Keratinocyte (primary cell): Measurements from ENCODE around the gene DBR1. TPM values are rescaled to one million over a fixed set of nuclear protein-coding genes. Genes with fewer than 3 reads are reported as not detected.

Experiments
- DNase-seq: peaks from one replicate; pipeline ENCODE4 v3.0.0-alpha.2; 2011; ENCODE audit warnings: low read depth, missing footprints, low spot score
- FAIRE-seq: peaks from 2 replicates; lab custom pipeline; 2011; peaks lifted over from hg19 to GRCh38; lab: Jason Lieb, UNC
- H2AFZ ChIP-seq: 2 replicates; pipeline ENCODE4 v1.6.0; 2012; ENCODE audit warnings: low read length, control low read depth, inconsistent platforms; ENCODE audit not compliant: control insufficient read depth
- H3K27ac ChIP-seq: 2 replicates; pipeline ENCODE4 v1.5.1; 2011; ENCODE audit warnings: low read length; ENCODE audit not compliant: control insufficient read depth, insufficient read depth
- H3K27me3 ChIP-seq: 3 replicates; pipeline ENCODE4 v1.6.0; 2011; ENCODE audit warnings: low read length; ENCODE audit not compliant: control insufficient read depth, insufficient read depth; ENCODE audit errors: extremely low read depth
- H3K36me3 ChIP-seq, 2 experiments: 2 replicates in 1 of 2; 3 replicates in 1 of 2; pipeline ENCODE4 v1.5.1; 2011; ENCODE audit warnings: low read length in 2 of 2, mild to moderate bottlenecking in 1 of 2; ENCODE audit not compliant: control insufficient read depth in 2 of 2, insufficient read depth in 2 of 2; ENCODE audit errors: extremely low read depth in 1 of 2
- H3K4me1 ChIP-seq: 3 replicates; pipeline ENCODE4 v1.5.1; 2011; ENCODE audit warnings: low read length; ENCODE audit not compliant: control insufficient read depth, insufficient read depth; ENCODE audit errors: extremely low read depth
- H3K4me2 ChIP-seq: 3 replicates; pipeline ENCODE4 v1.6.0; 2011; ENCODE audit warnings: low read depth, low read length; ENCODE audit not compliant: control insufficient read depth, insufficient read depth; ENCODE audit errors: extremely low read depth
- H3K4me3 ChIP-seq, 3 experiments: fragments of 200-600 bp in 1 of 3; sonication (generic) in 1 of 3; 2 replicates in 2 of 3; 3 replicates in 1 of 3; pipeline ENCODE4 v1.5.1; 2011 to 2016; ENCODE audit warnings: low read length in 3 of 3, mild to moderate bottlenecking in 3 of 3, control low read depth in 2 of 3, inconsistent platforms in 1 of 3, low read depth in 1 of 3, mixed read lengths in 1 of 3, mixed run types in 1 of 3, moderate library complexity in 1 of 3; ENCODE audit not compliant: control insufficient read depth in 2 of 3, insufficient read depth in 2 of 3; ENCODE audit errors: extremely low read depth in 1 of 3
- H3K79me2 ChIP-seq: 2 replicates; pipeline ENCODE4 v1.6.0; 2012; ENCODE audit warnings: low read length; ENCODE audit not compliant: control insufficient read depth, insufficient read depth
- H3K9ac ChIP-seq: 3 replicates; pipeline ENCODE4 v1.6.0; 2011; ENCODE audit warnings: low read length; ENCODE audit not compliant: control insufficient read depth, insufficient read depth; ENCODE audit errors: extremely low read depth
- H3K9me1 ChIP-seq: 3 replicates; pipeline ENCODE4 v1.6.0; 2011; ENCODE audit warnings: low read length; ENCODE audit not compliant: control insufficient read depth, insufficient read depth; ENCODE audit errors: extremely low read depth
- H3K9me3 ChIP-seq: 2 replicates; pipeline ENCODE4 v1.5.1; 2012; ENCODE audit warnings: low read depth, low read length; ENCODE audit not compliant: control insufficient read depth
- H4K20me1 ChIP-seq: 3 replicates; pipeline ENCODE4 v1.6.0; 2011; ENCODE audit warnings: low read length; ENCODE audit not compliant: control insufficient read depth, insufficient read depth; ENCODE audit errors: extremely low read depth
- CTCF ChIP-seq, 3 experiments: IDR thresholded peaks in 1 of 3; conservative IDR thresholded peaks in 1 of 3; optimal IDR thresholded peaks in 1 of 3; 2 replicates in 2 of 3; 3 replicates in 1 of 3; pipeline versions ENCODE3 to v1.5.1; 2011; ENCODE audit warnings: low read length in 3 of 3, mild to moderate bottlenecking in 3 of 3, moderate library complexity in 2 of 3, control low read depth in 1 of 3, inconsistent platforms in 1 of 3; ENCODE audit not compliant: insufficient read depth in 2 of 3; ENCODE audit errors: extremely low read depth in 1 of 3
- EZH2 ChIP-seq: IDR thresholded peaks from one replicate; pipeline ENCODE4 v1.6.1; 2012; ENCODE audit warnings: inconsistent platforms, mild to moderate bottlenecking, low read length, moderate library complexity
- dilution Hi-C: fragments of 300-500 bp; cut with MboI; formaldehyde crosslinking; loops from one replicate; pipeline ENCODE4 v1.7.0; 2020; ENCODE audit warnings: low sequenced_read_pairs; ENCODE audit not compliant: extremely low pct_ligation_motif_present
- polyA plus RNA-seq, 5 experiments: library from polyadenylated mRNA; depleted of rRNA in 3 of 5; stranded (reverse) in 3 of 5; stranded (forward) in 1 of 5; unstranded in 1 of 5; fragments of >200 nt; gene quantifications; 1 replicate in 1 of 5; 2 replicates in 3 of 5; 3 replicates in 1 of 5; pipeline versions ENCODE4 v1.2.1 to v1.2.3, GENCODE V29; 2011 to 2012; ENCODE audit warnings: missing spikeins in 2 of 5, low read depth in 1 of 5, low replicate concordance in 1 of 5

The DBR1 gene
- polyA plus RNA-seq, 1 donor (not counting 4 experiments of a cell fraction or from before 2014, with no cell fraction given), result 16.2 TPM

GRCh38 chr3:138132239-138132638 lies 42.5 kb downstream of the DBR1 start, which contains the start of gene A4GNT:
A4GNT (minus strand) TSS chr3:138132390; CDS start chr3:138131256, 1,134 bp downstream.
- TF ChIP-seq CTCF (optimal IDR thresholded peaks at IDR 0.05 in 1 of 3, IDR thresholded peaks at IDR 0.05 in 1 of 3, conservative IDR thresholded peaks at IDR 0.05 in 1 of 3; ENCODE audit: extremely low read depth in 1 of 3, insufficient read depth in 2 of 3, low read length in 3 of 3) (no peak), EZH2 (no peak)
- H3K79me2 ChIP-seq, result no peaks in the 10 kb centered on the region
- no peak for FAIRE-seq

GRCh38 chr3:138127636-138128365 lies 46.9 kb downstream of the DBR1 start:
- Histone ChIP-seq H4K20me1 (no peaks in the 10 kb centered on the region), H3K27me3 (peaks cover 4% of the 10 kb centered on the region), H3K79me2 (no peaks in the 10 kb centered on the region), H3K36me3 (no peaks in the 10 kb centered on the region), H2AFZ (no peak overlapping the region), H3K27ac (no peak overlapping the region), H3K4me3 (no peak overlapping the region), H3K4me1 (no peaks in the 10 kb centered on the region), H3K4me2 (no peak overlapping the region), H3K9ac (no peak overlapping the region), H3K9me3 (no peaks in the 10 kb centered on the region), H3K9me1 (no peaks in the 10 kb centered on the region)
- no peak for DNase-seq
- no peak for FAIRE-seq
- dilution Hi-C loops, result no loop called here
- TF ChIP-seq EZH2 (no peak), CTCF (optimal IDR thresholded peaks at IDR 0.05 in 1 of 3, IDR thresholded peaks at IDR 0.05 in 1 of 3, conservative IDR thresholded peaks at IDR 0.05 in 1 of 3; ENCODE audit: extremely low read depth in 1 of 3, insufficient read depth in 2 of 3, low read length in 3 of 3) (no peak)

More at GRCh38 chr3:138132239-138132638, 42.5 kb downstream of the DBR1 start, which contains the start of gene A4GNT:
- H3K27ac ChIP-seq, result no peak within 1 kb of the TSS
- no peak within 1 kb of the TSS for H3K4me2 ChIP-seq
- peaks cover 4% of the 10 kb centered on the region for H3K27me3 ChIP-seq
- no peaks in the 10 kb centered on the region for H3K9me1 ChIP-seq
- no peak within 1 kb of the TSS for H2AFZ ChIP-seq
- dilution Hi-C loops, result no loop called here
- H4K20me1 ChIP-seq, result no peaks in the 10 kb centered on the region
- no peaks in the 10 kb centered on the region for H3K36me3 ChIP-seq
- H3K4me1 ChIP-seq, result no peaks in the 10 kb centered on the region
- no peak within 1 kb of the TSS for H3K9ac ChIP-seq
- no peak within 1 kb of the TSS for H3K4me3 ChIP-seq
- no peaks in the 10 kb centered on the region for H3K9me3 ChIP-seq
- no peak for DNase-seq
